Spleen (tissue), 11 donors: ENCODE results near the gene SPATS2. TPM values are rescaled to one million over a fixed set of nuclear protein-coding genes. Genes with fewer than 3 reads are reported as not detected.

ENCODE experiments used
- DNase-seq: peaks from one replicate; pipeline ENCODE4 v3.0.0-alpha.2; 2020
- H3K27ac ChIP-seq, 8 donors: fragments of 200-600 bp; sonication (generic) in 7 of 8; 1 replicate in 4 of 8; 2 replicates in 4 of 8; pipeline versions ENCODE4 v1.5.0 to v1.8.0; 2016 to 2021; ENCODE audit warnings: inconsistent platforms in 4 of 8, mild to moderate bottlenecking in 4 of 8, moderate library complexity in 1 of 8
- H3K27me3 ChIP-seq, 7 donors: fragments of 200-600 bp; sonication (generic) in 6 of 7; replicated peaks in 1 of 7; 1 replicate in 4 of 7; 2 replicates in 3 of 7; pipeline versions ENCODE4 v1.5.0 to v1.8.0; 2016 to 2021; ENCODE audit warnings: inconsistent platforms in 3 of 7, mild to moderate bottlenecking in 1 of 7
- H3K36me3 ChIP-seq, 6 donors: fragments of 200-600 bp; sonication (generic) in 5 of 6; 1 replicate in 4 of 6; 2 replicates in 2 of 6; pipeline versions ENCODE4 v1.5.0 to v1.8.0; 2016 to 2021; ENCODE audit warnings: inconsistent platforms in 2 of 6
- H3K4me1 ChIP-seq, 6 donors: fragments of 200-600 bp; sonication (generic) in 5 of 6; 1 replicate in 3 of 6; 2 replicates in 3 of 6; pipeline versions ENCODE4 v1.5.0 to v1.8.0; 2016 to 2021; ENCODE audit warnings: inconsistent platforms in 3 of 6
- H3K4me3 ChIP-seq, 8 donors: fragments of 200-600 bp; sonication (generic) in 7 of 8; 1 replicate in 4 of 8; 2 replicates in 4 of 8; pipeline versions ENCODE4 v1.5.0 to v1.8.0; 2016 to 2021; ENCODE audit warnings: inconsistent platforms in 4 of 8, mild to moderate bottlenecking in 4 of 8, moderate library complexity in 2 of 8
- H3K9me3 ChIP-seq, 8 donors: fragments of 200-600 bp; sonication (generic) in 7 of 8; 1 replicate in 4 of 8; 2 replicates in 4 of 8; pipeline versions ENCODE4 v1.5.0 to v1.8.0; 2016 to 2021; ENCODE audit warnings: inconsistent platforms in 4 of 8
- POLR2A ChIP-seq, 3 donors: fragments of 450-650 bp; IDR thresholded peaks; one replicate each; pipeline ENCODE4 v1.5.1; 2017; ENCODE audit warnings: antibody characterized with exemption in 3 of 3, mild to moderate bottlenecking in 1 of 3
- POLR2AphosphoS5 ChIP-seq, 3 donors: sonication (generic); formaldehyde crosslinking; IDR thresholded peaks; one replicate each; pipeline ENCODE4 v1.5.1; 2017; ENCODE audit warnings: antibody characterized with exemption in 3 of 3
- WGBS, 5 donors: extraction: QIAGEN DNeasy Blood & Tissue Kit in 3 of 5; methylation state at CpG; one replicate each; pipeline versions ENCODE4 v1.1.5 to v1.1.7; 2013 to 2018; 5-methylcytosine and 5-hydroxymethylcytosine counted together
- intact Hi-C: fragments of 100-400 bp; cut with DNase I; formaldehyde crosslinking; loops from one replicate; pipeline ENCODE4 v1.15.0; 2023; ENCODE audit warnings: low total_unique reads
- polyA plus RNA-seq, 3 donors: library from polyadenylated mRNA; stranded (reverse); fragments of 200-250 nt; gene quantifications; one replicate each; pipeline ENCODE4 v1.2.1, GENCODE V29; 2013
- total RNA-seq, 7 donors: library from RNA; depleted of rRNA in 3 of 7; stranded (reverse); fragments of >200 nt in 3 of 7; fragmentation: NEBNext Ultra II Directional in 4 of 7; extraction: Animal tissue kit (Norgen Biotek cat#: 25700) in 4 of 7; gene quantifications; one replicate each; pipeline versions ENCODE4 v1.1.0 to v1.2.1, GENCODE V29; 2016 to 2021
- TF ChIP-seq, protein P1 (sequence below), 11 experiments: fragments of 200-600 bp in 7 of 11; fragments of 450-650 bp in 4 of 11; sonication (generic) in 4 of 11; IDR thresholded peaks in 8 of 11; conservative IDR thresholded peaks in 3 of 11; 1 replicate in 7 of 11; 2 replicates in 4 of 11; pipeline versions ENCODE4 v1.4.0 to v1.8.0; 2016 to 2021; ENCODE audit warnings: antibody characterized with exemption in 11 of 11, inconsistent platforms in 4 of 11, mild to moderate bottlenecking in 1 of 11
- donor health status: healthy with polysubstance abuse.
- donor health status: DM: no; HTN: no; CAD: no; lungs with moderate emphysema.
- donor health status: DM: no; HTN: no; CAD: no.
- donor health status: Bipolar disorder and iron deficiency.
- donor health status: healthy.
- donor health status: DM: no; HTN: no; CAD: no.
- donor health status: DM: yes; HTN: yes; CAD: no.

SPATS2 gene
- total and polyA plus RNA-seq, 10 donors, result 7.1 to 27.0 (median 19.0) TPM

DNA sequence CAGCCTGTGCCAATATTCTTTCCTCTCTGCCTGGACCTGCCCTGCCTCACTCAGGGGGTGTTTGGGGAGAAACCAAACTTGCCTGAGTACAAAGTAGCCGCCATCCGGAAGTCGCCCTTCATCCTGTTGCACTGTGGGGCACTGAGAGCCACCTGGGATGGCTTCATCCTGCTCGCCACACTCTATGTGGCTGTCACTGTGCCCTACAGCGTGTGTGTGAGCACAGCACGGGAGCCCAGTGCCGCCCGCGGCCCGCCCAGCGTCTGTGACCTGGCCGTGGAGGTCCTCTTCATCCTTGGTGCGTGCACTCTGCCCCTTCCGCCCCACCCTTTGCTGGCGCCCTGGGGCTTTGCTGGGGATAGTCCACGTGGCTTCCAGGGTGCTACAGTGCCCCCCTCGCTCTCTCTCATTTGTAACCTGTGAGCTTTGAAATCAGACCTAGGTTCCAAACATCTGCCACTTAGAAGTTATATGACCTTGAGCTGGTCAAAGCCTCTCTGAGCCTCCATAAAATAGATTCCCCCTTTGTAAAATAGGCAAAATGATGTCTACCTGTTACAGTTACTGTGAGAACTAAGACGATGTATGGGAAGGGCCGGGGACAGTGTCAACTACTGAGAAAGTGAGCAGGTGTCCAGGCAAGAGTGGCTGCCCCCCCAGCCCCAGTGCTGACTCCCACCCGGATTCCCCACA is 176.1 kb downstream of the SPATS2 start:
- Histone ChIP-seq H3K4me3 (no peak overlapping the region), H3K36me3 (no peaks in the 10 kb centered on the region), H3K4me1 (peaks cover 0 to 25% (median 16%) of the 10 kb centered on the region in 6 donors), H3K9me3 (no peaks in the 10 kb centered on the region), H3K27me3 (peaks cover 0 to 78% (median 27%) of the 10 kb centered on the region in 7 donors), H3K27ac (no peak overlapping the region)
- 62 to 80% (median 70%) methylated on average over 14 to 20 of the region's 20 CpGs for WGBS, 5 donors
- intact Hi-C loops, result no loop called here
- TF ChIP-seq, protein P1, sequence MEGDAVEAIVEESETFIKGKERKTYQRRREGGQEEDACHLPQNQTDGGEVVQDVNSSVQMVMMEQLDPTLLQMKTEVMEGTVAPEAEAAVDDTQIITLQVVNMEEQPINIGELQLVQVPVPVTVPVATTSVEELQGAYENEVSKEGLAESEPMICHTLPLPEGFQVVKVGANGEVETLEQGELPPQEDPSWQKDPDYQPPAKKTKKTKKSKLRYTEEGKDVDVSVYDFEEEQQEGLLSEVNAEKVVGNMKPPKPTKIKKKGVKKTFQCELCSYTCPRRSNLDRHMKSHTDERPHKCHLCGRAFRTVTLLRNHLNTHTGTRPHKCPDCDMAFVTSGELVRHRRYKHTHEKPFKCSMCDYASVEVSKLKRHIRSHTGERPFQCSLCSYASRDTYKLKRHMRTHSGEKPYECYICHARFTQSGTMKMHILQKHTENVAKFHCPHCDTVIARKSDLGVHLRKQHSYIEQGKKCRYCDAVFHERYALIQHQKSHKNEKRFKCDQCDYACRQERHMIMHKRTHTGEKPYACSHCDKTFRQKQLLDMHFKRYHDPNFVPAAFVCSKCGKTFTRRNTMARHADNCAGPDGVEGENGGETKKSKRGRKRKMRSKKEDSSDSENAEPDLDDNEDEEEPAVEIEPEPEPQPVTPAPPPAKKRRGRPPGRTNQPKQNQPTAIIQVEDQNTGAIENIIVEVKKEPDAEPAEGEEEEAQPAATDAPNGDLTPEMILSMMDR (IDR thresholded peaks at IDR 0.05 in 8 of 11, conservative IDR thresholded peaks at IDR 0.05 in 3 of 11), result no peak
- TF ChIP-seq POLR2AphosphoS5 (IDR thresholded peaks at IDR 0.05) (no peak), POLR2A (IDR thresholded peaks at IDR 0.05) (no peak)
- DNase-seq, result peak; percentile 63

DNA sequence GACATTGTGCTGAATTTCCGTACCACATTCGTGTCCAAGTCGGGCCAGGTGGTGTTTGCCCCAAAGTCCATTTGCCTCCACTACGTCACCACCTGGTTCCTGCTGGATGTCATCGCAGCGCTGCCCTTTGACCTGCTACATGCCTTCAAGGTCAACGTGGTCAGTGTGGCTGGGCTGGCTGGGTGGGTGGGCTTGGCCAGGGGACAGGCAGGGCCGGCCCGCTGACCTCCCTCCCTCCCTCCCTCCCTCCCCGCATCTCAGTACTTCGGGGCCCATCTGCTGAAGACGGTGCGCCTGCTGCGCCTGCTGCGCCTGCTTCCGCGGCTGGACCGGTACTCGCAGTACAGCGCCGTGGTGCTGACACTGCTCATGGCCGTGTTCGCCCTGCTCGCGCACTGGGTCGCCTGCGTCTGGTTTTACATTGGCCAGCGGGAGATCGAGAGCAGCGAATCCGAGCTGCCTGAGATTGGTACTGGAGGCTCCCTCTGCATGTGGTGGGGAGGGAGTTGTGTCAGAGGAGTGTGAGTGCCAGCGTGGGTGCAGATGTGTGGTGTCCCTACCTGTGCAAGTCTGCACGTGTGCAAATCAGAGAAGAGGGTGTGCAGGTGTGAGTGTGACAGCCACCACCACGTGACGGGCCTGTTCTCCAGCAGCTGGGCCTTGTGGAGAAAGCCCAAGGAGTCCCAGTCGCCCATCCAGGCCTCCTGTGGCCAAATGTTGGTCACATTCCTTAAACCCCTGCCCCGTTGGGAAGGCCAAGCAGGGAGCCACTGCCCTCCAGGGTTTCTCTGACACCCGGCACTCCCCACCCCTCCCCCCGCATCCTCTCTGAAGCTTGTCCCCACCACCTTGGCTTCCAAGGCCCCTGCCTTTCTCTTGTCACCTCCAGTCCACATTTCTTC is 176.9 kb downstream of the SPATS2 start:
- Histone ChIP-seq H3K27me3 (peaks cover 0 to 78% (median 28%) of the 10 kb centered on the region in 7 donors), H3K9me3 (no peaks in the 10 kb centered on the region), H3K4me3 (no peak overlapping the region), H3K4me1 (peaks cover 0 to 26% (median 18%) of the 10 kb centered on the region in 6 donors), H3K27ac (no peak overlapping the region), H3K36me3 (no peaks in the 10 kb centered on the region)
- DNase-seq, result peak; percentile 74
- 40 to 56% (median 49%) methylated on average over 25 to 39 of the region's 39 CpGs for WGBS, 5 donors
- no peak for TF ChIP-seq POLR2A (IDR thresholded peaks at IDR 0.05)
- intact Hi-C loops, result no loop called here

DNA sequence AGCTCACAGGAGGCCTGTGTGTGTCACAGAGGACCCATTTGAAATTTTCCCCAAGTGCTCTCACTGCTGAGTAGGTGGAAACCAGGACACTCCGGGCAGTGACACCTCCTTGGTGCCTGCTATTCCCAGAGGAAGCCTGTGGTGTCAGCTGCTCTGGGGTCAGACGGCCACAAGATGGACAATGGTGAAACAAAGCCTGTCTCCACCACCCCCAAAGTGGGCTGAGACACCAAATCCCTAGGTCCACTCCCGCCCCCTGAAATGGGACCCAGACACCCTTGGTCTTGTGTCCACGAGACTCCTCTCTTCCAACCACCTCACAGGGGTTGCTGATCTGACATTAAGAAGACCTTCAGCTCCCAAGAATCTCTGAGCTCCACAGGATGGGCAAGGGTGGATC is 178.6 kb downstream of the SPATS2 start:
- Histone ChIP-seq H3K27ac (no peak overlapping the region), H3K9me3 (no peaks in the 10 kb centered on the region), H3K36me3 (no peaks in the 10 kb centered on the region), H3K27me3 (peaks cover 0 to 77% (median 26%) of the 10 kb centered on the region in 7 donors), H3K4me3 (no peak overlapping the region), H3K4me1 (peaks cover 0 to 15% (median 11%) of the 10 kb centered on the region in 6 donors)
- TF ChIP-seq POLR2AphosphoS5 (IDR thresholded peaks at IDR 0.05) (no peak), POLR2A (IDR thresholded peaks at IDR 0.05) (no peak)
- TF ChIP-seq, protein P1 (IDR thresholded peaks at IDR 0.05 in 8 of 11, conservative IDR thresholded peaks at IDR 0.05 in 3 of 11), result no peak
- WGBS, 5 donors, result 63 to 83% (median 77%) methylated on average over 3 to 4 of the region's 4 CpGs
- intact Hi-C loops, result no loop called here
- DNase-seq, result peak; percentile 32

DNA sequence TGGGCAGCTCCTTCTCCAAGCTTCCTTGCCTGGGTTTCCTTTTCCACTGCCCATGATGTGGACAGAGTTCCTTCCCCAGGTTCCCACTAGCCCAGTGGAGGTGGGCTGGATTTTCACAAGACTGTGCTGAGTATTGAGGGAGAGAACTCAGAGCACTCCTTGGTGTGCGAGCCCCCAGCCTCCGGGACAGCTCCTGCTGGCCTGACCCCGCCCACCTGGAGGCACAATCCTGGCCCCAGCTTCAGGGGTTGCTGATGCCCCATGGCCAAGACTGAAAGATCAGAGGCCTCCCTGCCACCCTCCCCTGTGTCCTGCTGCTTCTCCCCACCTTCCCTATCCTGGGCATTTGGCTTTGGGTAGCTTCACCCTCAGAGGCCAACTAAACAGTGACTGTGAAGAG is 179.2 kb downstream of the SPATS2 start:
- intact Hi-C loops, result no loop called here
- peaks cover 0 to 76% (median 26%) of the 10 kb centered on the region in 7 donors for H3K27me3 ChIP-seq

More for the DNA sequence above, 179.2 kb downstream of the SPATS2 start:
- H3K4me3 ChIP-seq, result no peak overlapping the region
- no peak overlapping the region for H3K27ac ChIP-seq
- TF ChIP-seq, protein P1 (IDR thresholded peaks at IDR 0.05 in 8 of 11, conservative IDR thresholded peaks at IDR 0.05 in 3 of 11), result no peak
- TF ChIP-seq POLR2A (IDR thresholded peaks at IDR 0.05) (no peak), POLR2AphosphoS5 (IDR thresholded peaks at IDR 0.05) (no peak)
- no peak for DNase-seq
- H3K4me1 ChIP-seq, result peaks cover 0 to 15% (median 11%) of the 10 kb centered on the region in 6 donors
- 33 to 84% (median 77%) methylated on average over 1 to 3 of the region's 3 CpGs for WGBS, 5 donors
- H3K36me3 ChIP-seq, result no peaks in the 10 kb centered on the region
- H3K9me3 ChIP-seq, result no peaks in the 10 kb centered on the region
